K562 (cell line): ENCODE results near the gene CLCNKA. TPM values are rescaled to one million over a fixed set of nuclear protein-coding genes. Genes with fewer than 3 reads are reported as not detected.
A peak's percentile ranks its signal among the peaks of the same experiment; 100 is the strongest.

Source experiments
- CAMTA2 ChIP-seq: fragments of 250-450 bp; sonication (Bioruptor Pico); conservative IDR thresholded peaks from 2 replicates; pipeline ENCODE4 v1.5.1; 2022
- CHD4 ChIP-seq: fragments of 200-600 bp; sonication (generic); IDR thresholded peaks from 3 replicates; pipeline ENCODE4 v1.6.1; 2012; ENCODE audit warnings: low read depth, mild to moderate bottlenecking, mixed read lengths, low read length, inconsistent platforms; ENCODE audit not compliant: insufficient read depth, insufficient replicate concordance, poor library complexity, severe bottlenecking
- CTBP1 ChIP-seq: fragments of 450-650 bp; IDR thresholded peaks from 2 replicates; pipeline ENCODE4 v1.6.1; 2016; ENCODE audit warnings: borderline replicate concordance
- HDAC3 ChIP-seq: fragments of 450-650 bp; IDR thresholded peaks from 2 replicates; pipeline ENCODE4 v1.6.1; 2018; ENCODE audit warnings: borderline replicate concordance, mild to moderate bottlenecking, moderate library complexity; ENCODE audit not compliant: partially characterized antibody
- MYNN ChIP-seq, 2 experiments: sonication (generic); formaldehyde crosslinking in 1 of 2; IDR thresholded peaks; 2 replicates each; pipeline versions ENCODE4 v1.5.0 to v1.6.1; 2016 to 2020; ENCODE audit warnings: antibody characterized with exemption in 1 of 2, missing genetic modification reagents in 1 of 2
- NCOA6 ChIP-seq: fragments of 450-650 bp; IDR thresholded peaks from 2 replicates; pipeline ENCODE4 v1.6.1; 2017; ENCODE audit warnings: mild to moderate bottlenecking
- NONO ChIP-seq, 2 experiments: fragments of 200-400 bp in 1 of 2; fragments of 450-650 bp in 1 of 2; formaldehyde crosslinking in 1 of 2; IDR thresholded peaks; 2 replicates each; pipeline ENCODE4 v1.6.1; 2017; ENCODE audit warnings: low read depth in 2 of 2, mild to moderate bottlenecking in 2 of 2, moderate library complexity in 2 of 2, low read length in 1 of 2
- PHF20 ChIP-seq: fragments of 450-650 bp; IDR thresholded peaks from 2 replicates; pipeline ENCODE4 v1.6.1; 2018; ENCODE audit not compliant: partially characterized antibody
- PML ChIP-seq: IDR thresholded peaks from 2 replicates; pipeline ENCODE4 v1.6.1; 2012; ENCODE audit warnings: low read length, inconsistent platforms
- RBM17 ChIP-seq: fragments of 200-400 bp; formaldehyde crosslinking; IDR thresholded peaks from 2 replicates; pipeline ENCODE4 v1.6.1; 2017; ENCODE audit warnings: low read depth, mild to moderate bottlenecking, low read length, borderline replicate concordance
- RNF2 ChIP-seq: sonication (generic); IDR thresholded peaks from 2 replicates; pipeline ENCODE4 v1.6.1; 2016
- SPI1 ChIP-seq: IDR thresholded peaks from 2 replicates; pipeline ENCODE4 v1.6.1; 2011; ENCODE audit warnings: low read depth, low read length, control low read depth, borderline replicate concordance
- SRSF7 ChIP-seq: fragments of 200-400 bp; formaldehyde crosslinking; optimal IDR thresholded peaks from 2 replicates; pipeline ENCODE3; 2017; ENCODE audit warnings: mild to moderate bottlenecking, low read depth, low read length
- TGIF2 ChIP-seq: sonication (generic); formaldehyde crosslinking; IDR thresholded peaks from 2 replicates; pipeline ENCODE4 v1.8.1; 2022; ENCODE audit warnings: mild to moderate bottlenecking, missing genetic modification reagents, moderate library complexity
- ZBED1 ChIP-seq: IDR thresholded peaks from 2 replicates; pipeline ENCODE4 v1.6.1; 2014
- ZKSCAN8 ChIP-seq: fragments of 200-800 bp; sonication (Bioruptor generic); IDR thresholded peaks from 2 replicates; pipeline ENCODE4 v1.6.1; 2016; ENCODE audit warnings: missing genetic modification characterization, missing compliant biosample characterization
- ZNF830 ChIP-seq: fragments of 250-450 bp; sonication (Bioruptor Pico); IDR thresholded peaks from 2 replicates; pipeline ENCODE4 v1.5.0; 2021; ENCODE audit warnings: mild to moderate bottlenecking
- polyA plus RNA-seq, 8 experiments: library from polyadenylated mRNA; depleted of rRNA in 4 of 8; stranded (reverse) in 5 of 8; unstranded in 3 of 8; fragments of >200 nt; fragmentation: Nextera tagmentation in 2 of 8; fragmentation: Illumina TruSeq in 1 of 8; extraction: Ambion mirVana in 2 of 8; extraction: Trizol in 1 of 8; gene quantifications; 2 replicates each; pipeline versions ENCODE4 v1.2.1 to v1.2.3, GENCODE V29; 2011 to 2014; ENCODE audit warnings: inconsistent platforms in 1 of 8, missing spikeins in 1 of 8
- total RNA-seq, 7 experiments: library from RNA; depleted of rRNA in 6 of 7; stranded (reverse); fragments of >200 nt in 6 of 7; fragmentation: Illumina TruSeq in 2 of 7; extraction: Trizol in 2 of 7; gene quantifications; 2 replicates each; pipeline versions ENCODE4 v1.2.1 to v1.2.3, GENCODE V29; 2011 to 2021; ENCODE audit warnings: low replicate concordance in 1 of 7
- TF ChIP-seq, protein P1 (sequence below), 3 experiments: IDR thresholded peaks in 2 of 3; conservative IDR thresholded peaks in 1 of 3; 2 replicates each; pipeline ENCODE4 v1.5.1; 2011 to 2012; ENCODE audit warnings: low read length in 3 of 3, mild to moderate bottlenecking in 3 of 3, control low read depth in 2 of 3, improper control_type of control experiment in 1 of 3, inconsistent platforms in 1 of 3, low read depth in 1 of 3, mixed read lengths in 1 of 3, moderate library complexity in 1 of 3; ENCODE audit not compliant: insufficient read depth in 2 of 3
- TF ChIP-seq, protein P2 (sequence below): sonication (generic); formaldehyde crosslinking; IDR thresholded peaks from 2 replicates; pipeline ENCODE4 v1.8.1; 2023; ENCODE audit warnings: mild to moderate bottlenecking, missing genetic modification reagents
- TF ChIP-seq, protein P3 (sequence below), 2 experiments: IDR thresholded peaks; 2 replicates each; pipeline ENCODE4 v1.6.1; 2012; ENCODE audit warnings: improper control_type of control experiment in 2 of 2, low read depth in 2 of 2, low read length in 2 of 2, borderline replicate concordance in 1 of 2
- TF ChIP-seq, protein P4 (sequence below): fragments of 450-650 bp; IDR thresholded peaks from 2 replicates; pipeline ENCODE4 v1.6.1; 2017; ENCODE audit warnings: antibody characterized with exemption

Gene CLCNKA
- total and polyA plus RNA-seq, 9 of the 15 experiments (the other 6 are each of a cell fraction or from before 2014, with no cell fraction given), result 0.03 to 0.37 (median 0.10) TPM; not detected in 3

DNA sequence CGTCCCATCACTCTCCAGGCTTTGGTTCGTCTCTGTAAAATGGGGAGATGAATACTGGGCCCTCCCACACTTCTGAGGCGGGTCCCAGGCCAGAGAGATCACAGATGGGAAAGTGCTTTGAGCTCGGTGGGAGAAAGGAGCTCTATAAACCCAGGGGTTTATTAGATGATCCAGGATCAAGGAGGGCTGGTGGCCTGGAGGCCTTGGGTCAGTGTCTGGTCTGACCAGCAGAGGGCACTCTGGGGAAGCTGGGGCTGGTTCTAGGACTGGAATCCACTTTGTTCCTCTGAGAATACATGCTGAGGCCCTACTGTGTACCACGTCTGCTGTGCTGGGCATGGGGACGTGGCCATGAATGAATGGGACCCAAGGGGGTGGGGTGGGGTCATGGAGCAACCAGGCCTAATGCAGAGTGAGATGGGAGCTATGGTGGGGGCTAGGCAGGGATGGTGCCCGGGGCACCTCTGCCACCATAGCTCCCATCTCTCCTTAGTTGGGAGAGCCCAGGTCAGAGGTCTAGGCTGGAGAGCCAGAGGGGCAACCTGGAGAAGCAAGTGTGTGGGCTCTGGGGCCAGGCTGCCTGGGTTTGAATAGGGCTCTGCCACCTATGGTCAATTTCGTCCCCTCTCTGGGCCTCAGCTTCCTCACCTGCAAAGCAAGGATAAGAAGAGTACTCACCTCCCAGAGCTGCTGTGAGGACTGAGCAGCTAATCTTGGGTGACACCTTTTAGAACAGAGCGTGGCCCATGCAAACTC, 60.6 kb downstream of the CLCNKA start (continued):
- TF ChIP-seq, protein P1, sequence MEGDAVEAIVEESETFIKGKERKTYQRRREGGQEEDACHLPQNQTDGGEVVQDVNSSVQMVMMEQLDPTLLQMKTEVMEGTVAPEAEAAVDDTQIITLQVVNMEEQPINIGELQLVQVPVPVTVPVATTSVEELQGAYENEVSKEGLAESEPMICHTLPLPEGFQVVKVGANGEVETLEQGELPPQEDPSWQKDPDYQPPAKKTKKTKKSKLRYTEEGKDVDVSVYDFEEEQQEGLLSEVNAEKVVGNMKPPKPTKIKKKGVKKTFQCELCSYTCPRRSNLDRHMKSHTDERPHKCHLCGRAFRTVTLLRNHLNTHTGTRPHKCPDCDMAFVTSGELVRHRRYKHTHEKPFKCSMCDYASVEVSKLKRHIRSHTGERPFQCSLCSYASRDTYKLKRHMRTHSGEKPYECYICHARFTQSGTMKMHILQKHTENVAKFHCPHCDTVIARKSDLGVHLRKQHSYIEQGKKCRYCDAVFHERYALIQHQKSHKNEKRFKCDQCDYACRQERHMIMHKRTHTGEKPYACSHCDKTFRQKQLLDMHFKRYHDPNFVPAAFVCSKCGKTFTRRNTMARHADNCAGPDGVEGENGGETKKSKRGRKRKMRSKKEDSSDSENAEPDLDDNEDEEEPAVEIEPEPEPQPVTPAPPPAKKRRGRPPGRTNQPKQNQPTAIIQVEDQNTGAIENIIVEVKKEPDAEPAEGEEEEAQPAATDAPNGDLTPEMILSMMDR (IDR thresholded peaks at IDR 0.05 in 2 of 3, conservative IDR thresholded peaks at IDR 0.05 in 1 of 3; ENCODE audit: insufficient read depth in 2 of 3, low read depth in 1 of 3, low read length in 3 of 3), result peak; percentile 96 to 98 (median 98)
- TF ChIP-seq ZBED1 (no peak), RBM17 (no peak), CTBP1 (no peak), CHD4 (no peak), PML (no peak), SRSF7 (no peak), PHF20 (no peak), NCOA6 (no peak), CAMTA2 (CRISPR knock-in tag) (no peak), HDAC3 (no peak), RNF2 (no peak), MYNN (IDR thresholded peaks at IDR 0.05) (no peak), MYNN (CRISPR knock-in tag; IDR thresholded peaks at IDR 0.05) (no peak), NONO (IDR thresholded peaks at IDR 0.05; ENCODE audit: low read depth in 2 of 2, low read length in 1 of 2) (no peak), TGIF2 (CRISPR knock-in tag) (no peak), SPI1 (no peak), ZNF830 (no peak), ZKSCAN8 (no peak)
- TF ChIP-seq, protein P2, sequence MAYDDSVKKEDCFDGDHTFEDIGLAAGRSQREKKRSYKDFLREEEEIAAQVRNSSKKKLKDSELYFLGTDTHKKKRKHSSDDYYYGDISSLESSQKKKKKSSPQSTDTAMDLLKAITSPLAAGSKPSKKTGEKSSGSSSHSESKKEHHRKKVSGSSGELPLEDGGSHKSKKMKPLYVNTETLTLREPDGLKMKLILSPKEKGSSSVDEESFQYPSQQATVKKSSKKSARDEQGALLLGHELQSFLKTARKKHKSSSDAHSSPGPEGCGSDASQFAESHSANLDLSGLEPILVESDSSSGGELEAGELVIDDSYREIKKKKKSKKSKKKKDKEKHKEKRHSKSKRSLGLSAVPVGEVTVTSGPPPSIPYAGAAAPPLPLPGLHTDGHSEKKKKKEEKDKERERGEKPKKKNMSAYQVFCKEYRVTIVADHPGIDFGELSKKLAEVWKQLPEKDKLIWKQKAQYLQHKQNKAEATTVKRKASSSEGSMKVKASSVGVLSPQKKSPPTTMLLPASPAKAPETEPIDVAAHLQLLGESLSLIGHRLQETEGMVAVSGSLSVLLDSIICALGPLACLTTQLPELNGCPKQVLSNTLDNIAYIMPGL (CRISPR knock-in tag), result no peak
- TF ChIP-seq, protein P3, sequence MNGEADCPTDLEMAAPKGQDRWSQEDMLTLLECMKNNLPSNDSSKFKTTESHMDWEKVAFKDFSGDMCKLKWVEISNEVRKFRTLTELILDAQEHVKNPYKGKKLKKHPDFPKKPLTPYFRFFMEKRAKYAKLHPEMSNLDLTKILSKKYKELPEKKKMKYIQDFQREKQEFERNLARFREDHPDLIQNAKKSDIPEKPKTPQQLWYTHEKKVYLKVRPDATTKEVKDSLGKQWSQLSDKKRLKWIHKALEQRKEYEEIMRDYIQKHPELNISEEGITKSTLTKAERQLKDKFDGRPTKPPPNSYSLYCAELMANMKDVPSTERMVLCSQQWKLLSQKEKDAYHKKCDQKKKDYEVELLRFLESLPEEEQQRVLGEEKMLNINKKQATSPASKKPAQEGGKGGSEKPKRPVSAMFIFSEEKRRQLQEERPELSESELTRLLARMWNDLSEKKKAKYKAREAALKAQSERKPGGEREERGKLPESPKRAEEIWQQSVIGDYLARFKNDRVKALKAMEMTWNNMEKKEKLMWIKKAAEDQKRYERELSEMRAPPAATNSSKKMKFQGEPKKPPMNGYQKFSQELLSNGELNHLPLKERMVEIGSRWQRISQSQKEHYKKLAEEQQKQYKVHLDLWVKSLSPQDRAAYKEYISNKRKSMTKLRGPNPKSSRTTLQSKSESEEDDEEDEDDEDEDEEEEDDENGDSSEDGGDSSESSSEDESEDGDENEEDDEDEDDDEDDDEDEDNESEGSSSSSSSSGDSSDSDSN (IDR thresholded peaks at IDR 0.05; ENCODE audit: borderline replicate concordance in 1 of 2, low read depth in 2 of 2, low read length in 2 of 2), result no peak
- TF ChIP-seq, protein P4, sequence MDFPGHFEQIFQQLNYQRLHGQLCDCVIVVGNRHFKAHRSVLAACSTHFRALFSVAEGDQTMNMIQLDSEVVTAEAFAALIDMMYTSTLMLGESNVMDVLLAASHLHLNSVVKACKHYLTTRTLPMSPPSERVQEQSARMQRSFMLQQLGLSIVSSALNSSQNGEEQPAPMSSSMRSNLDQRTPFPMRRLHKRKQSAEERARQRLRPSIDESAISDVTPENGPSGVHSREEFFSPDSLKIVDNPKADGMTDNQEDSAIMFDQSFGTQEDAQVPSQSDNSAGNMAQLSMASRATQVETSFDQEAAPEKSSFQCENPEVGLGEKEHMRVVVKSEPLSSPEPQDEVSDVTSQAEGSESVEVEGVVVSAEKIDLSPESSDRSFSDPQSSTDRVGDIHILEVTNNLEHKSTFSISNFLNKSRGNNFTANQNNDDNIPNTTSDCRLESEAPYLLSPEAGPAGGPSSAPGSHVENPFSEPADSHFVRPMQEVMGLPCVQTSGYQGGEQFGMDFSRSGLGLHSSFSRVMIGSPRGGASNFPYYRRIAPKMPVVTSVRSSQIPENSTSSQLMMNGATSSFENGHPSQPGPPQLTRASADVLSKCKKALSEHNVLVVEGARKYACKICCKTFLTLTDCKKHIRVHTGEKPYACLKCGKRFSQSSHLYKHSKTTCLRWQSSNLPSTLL, result no peak
